Naive thymus-derived CD8-positive, alpha-beta T cell (primary cell): ENCODE results near the gene VCL. TPM values are rescaled to one million over a fixed set of nuclear protein-coding genes. Genes with fewer than 3 reads are reported as not detected.
"Not testable (repeated sequence)": the region's sequence is repeated elsewhere in the genome, so short reads cannot be mapped to it uniquely, and the experiment has no call there.

Experiments used
- ATAC-seq, 2 donors: fragments of 150-1000 bp; cut with Tn5 transposase in 1 of 2; sonication (Bioruptor Pico), chemical (Tn5 transposase) in 1 of 2; 1 replicate in 1 of 2; 2 replicates in 1 of 2; pipeline ENCODE4 v1.10.0; 2021; ENCODE audit warnings: mild to moderate bottlenecking in 2 of 2, moderate library complexity in 2 of 2
- POLR2A ChIA-PET: fragments of 350-600 bp; sonication (Branson Sonifier 250); formaldehyde crosslinking; loops from one replicate; lab custom pipeline; 2021; ENCODE audit warnings: antibody characterized with exemption; lab: Charles Lee
- DNase-seq, 10 donors: peaks; one replicate each; pipeline versions ENCODE4 v3.0.0 to v3.0.0-alpha.2; 2020 to 2022
- H3K27ac Mint-ChIP-seq, 10 donors: one replicate each; pipeline ENCODE4 v1.8.0; 2020 to 2022; ENCODE audit warnings: mild to moderate bottlenecking in 10 of 10, mixed read lengths in 10 of 10, moderate library complexity in 4 of 10, inconsistent platforms in 1 of 10
- H3K27me3 Mint-ChIP-seq, 5 donors: one replicate each; pipeline ENCODE4 v1.8.0; 2021 to 2022; ENCODE audit warnings: mixed read lengths in 5 of 5
- H3K36me3 Mint-ChIP-seq, 3 donors: one replicate each; pipeline ENCODE4 v1.8.0; 2020 to 2022; ENCODE audit warnings: mixed read lengths in 3 of 3, mild to moderate bottlenecking in 2 of 3, inconsistent platforms in 1 of 3
- H3K4me1 Mint-ChIP-seq, 4 donors: one replicate each; pipeline ENCODE4 v1.8.0; 2021 to 2022; ENCODE audit warnings: mixed read lengths in 4 of 4
- H3K4me3 Mint-ChIP-seq, 10 donors: one replicate each; pipeline ENCODE4 v1.8.0; 2020 to 2022; ENCODE audit warnings: mild to moderate bottlenecking in 10 of 10, mixed read lengths in 10 of 10, moderate library complexity in 6 of 10, inconsistent platforms in 1 of 10
- H3K9me3 Mint-ChIP-seq, 9 donors: one replicate each; pipeline ENCODE4 v1.8.0; 2020 to 2022; ENCODE audit warnings: mixed read lengths in 9 of 9, mild to moderate bottlenecking in 3 of 9, inconsistent platforms in 1 of 9, moderate library complexity in 1 of 9
- polyA plus RNA-seq, 3 donors: library from polyadenylated mRNA; unstranded; fragments of 300-500 nt; fragmentation: Illumina TruSeq; gene quantifications; one replicate each; pipeline ENCODE4 v1.2.3, GENCODE V29; 2021
- total RNA-seq, 8 experiments: library from RNA in 2 of 8; stranded (reverse) in 2 of 8; gene quantifications; one replicate each; pipeline ENCODE4 v1.2.3 and lab custom pipeline; 2021 to 2026

VCL gene
- total and polyA plus RNA-seq, 5 experiments from 2014 or later: 5.0 to 21.2 (median 7.8) TPM

DNA sequence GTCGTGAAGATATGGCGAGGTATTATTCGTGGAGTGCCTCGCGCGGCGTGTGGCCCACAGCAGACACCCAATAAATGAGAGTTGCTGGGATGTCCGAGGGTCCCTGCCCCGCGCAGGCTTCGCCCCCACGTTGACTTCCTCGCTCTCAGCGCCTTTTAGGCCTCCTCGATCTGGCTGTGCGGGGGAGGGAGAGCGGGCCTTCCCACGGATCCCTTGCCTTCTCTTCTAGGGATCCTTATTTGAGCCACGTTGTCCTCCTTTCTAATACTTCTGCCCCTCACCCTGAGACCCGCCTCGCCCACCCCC is 660 bp downstream of the VCL start:
- peak overlapping the region; percentile 84 to 100 (median 92) for H3K4me3 Mint-ChIP-seq
- no peaks in the 10 kb centered on the region for H3K36me3 Mint-ChIP-seq
- H3K27ac Mint-ChIP-seq: peak overlapping the region; percentile 38 to 94 (median 88)
- DNase-seq: peak in 1 of 10 donors; percentile 5
- ATAC-seq: no peak
- H3K4me1 Mint-ChIP-seq: peaks cover 14 to 57% (median 31%) of the 10 kb centered on the region in 4 donors
- H3K27me3 Mint-ChIP-seq: no peaks in the 10 kb centered on the region
- H3K9me3 Mint-ChIP-seq: no peaks in the 10 kb centered on the region
- POLR2A ChIA-PET: interaction anchor here (1.4 kb wide), 1 partner anchor 217 kb away, joined by 4 read pairs; the partner anchor contains the start of gene CHCHD1

DNA sequence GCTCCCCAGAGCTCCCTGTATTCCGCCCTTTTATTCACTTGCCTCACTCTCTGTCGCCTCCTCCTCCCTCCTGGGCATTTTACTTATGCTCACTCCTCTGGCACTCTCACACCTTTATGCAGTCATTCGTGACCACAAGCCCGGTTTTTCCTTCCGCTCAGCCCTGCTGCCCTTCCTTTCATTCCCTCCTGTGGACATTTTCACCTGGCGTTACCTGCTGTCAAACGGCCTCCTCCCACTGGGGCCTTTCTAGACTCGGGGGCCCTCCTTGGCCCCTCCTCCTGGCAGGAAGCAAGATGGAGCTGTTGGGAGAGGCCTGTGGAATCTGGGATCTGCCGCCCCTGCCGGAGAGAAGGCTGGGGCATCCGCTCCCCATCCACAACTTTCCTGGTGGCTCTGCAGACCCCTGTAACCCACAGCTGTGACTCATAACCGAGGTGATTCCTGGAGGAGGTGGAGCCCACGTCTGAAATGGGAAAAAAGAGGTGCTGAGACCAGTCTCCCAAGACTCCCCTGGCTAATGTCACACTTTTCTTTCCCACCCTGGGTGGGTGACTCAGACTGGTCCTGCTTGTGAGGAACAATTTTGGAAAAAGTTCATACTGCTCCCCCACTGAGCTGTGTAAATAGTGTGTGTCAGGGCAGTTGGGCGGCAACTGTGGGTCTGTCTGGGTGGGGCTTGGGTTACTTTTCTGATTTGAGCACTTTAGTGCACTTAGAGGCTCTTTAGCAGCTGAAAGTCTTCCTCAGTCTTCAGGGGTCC is 1.2 kb downstream of the VCL start:
- H3K4me3 Mint-ChIP-seq: peak overlapping the region; percentile 84 to 100 (median 92)
- peaks cover 14 to 55% (median 30%) of the 10 kb centered on the region in 4 donors for H3K4me1 Mint-ChIP-seq
- DNase-seq (no peak), ATAC-seq (no peak)
- no peaks in the 10 kb centered on the region for H3K9me3 Mint-ChIP-seq
- POLR2A ChIA-PET: interaction anchor here (0.9 to 1.4 kb wide), 3 partner anchors 135 to 227 kb away, joined by 3 to 4 read pairs (median 3); partner anchors contain the start of gene CHCHD1
- peak overlapping the region; percentile 39 to 94 (median 88) for H3K27ac Mint-ChIP-seq
- no peaks in the 10 kb centered on the region for H3K36me3 Mint-ChIP-seq
- H3K27me3 Mint-ChIP-seq: no peaks in the 10 kb centered on the region

- Mint-ChIP-seq H3K4me1 (peaks cover 14 to 56% (median 30%) of the 10 kb centered on the region in 4 donors), H3K4me3 (peak overlapping the region; percentile 84 to 100 (median 92)), H3K27me3 (no peaks in the 10 kb centered on the region), H3K27ac (peak overlapping the region in 7 of 10 donors; percentile 39 to 93 (median 80)), H3K36me3 (no peaks in the 10 kb centered on the region), H3K9me3 (no peaks in the 10 kb centered on the region)
- DNase-seq (no peak), ATAC-seq (no peak)
- POLR2A ChIA-PET: interaction anchor here (0.9 to 1.4 kb wide), 4 partner anchors 21 to 228 kb away, joined by 3 to 6 read pairs (median 4); partner anchors contain the start of gene CHCHD1
These were observed 1.8 kb downstream of the VCL start for GRCh38 chr10:73999703-74000102.

DNA sequence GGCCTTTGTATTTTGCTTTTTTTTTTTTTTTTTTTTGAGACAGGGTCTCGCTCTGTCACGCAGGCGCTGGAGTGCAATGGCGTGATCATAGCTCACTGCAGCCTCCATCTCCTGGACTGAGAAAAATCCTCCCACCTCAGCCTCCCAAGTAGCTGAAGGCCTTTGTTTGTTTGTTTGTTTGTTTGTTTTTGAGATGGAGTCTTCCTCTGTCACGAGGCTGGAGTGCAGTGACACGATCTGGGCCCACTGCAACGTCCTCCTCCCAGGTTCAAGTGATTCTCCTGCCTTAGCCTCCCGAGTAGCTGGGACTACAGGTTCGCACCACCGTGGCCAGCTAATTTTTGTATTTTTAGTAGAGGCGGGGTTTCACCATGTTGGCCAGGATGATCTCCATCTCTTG is 2.3 kb downstream of the VCL start:
- not testable (repeated sequence) for H3K27me3 Mint-ChIP-seq
- POLR2A ChIA-PET: interaction anchor here (0.9 to 1.4 kb wide), 5 partner anchors 8 to 228 kb away, joined by 3 to 6 read pairs (median 3); partner anchors contain the start of gene CHCHD1

GRCh38 chr10:74000892-74001669 is 3.2 kb downstream of the VCL start:
- no peaks in the 10 kb centered on the region for H3K27me3 Mint-ChIP-seq
- no peaks in the 10 kb centered on the region for H3K36me3 Mint-ChIP-seq
- H3K4me3 Mint-ChIP-seq: peak overlapping the region in 1 of 10 donors; percentile 13

More for the DNA sequence above, 2.3 kb downstream of the VCL start:
- not testable (repeated sequence) for ATAC-seq, DNase-seq, H3K9me3 Mint-ChIP-seq, H3K36me3 Mint-ChIP-seq
- Mint-ChIP-seq H3K27ac (peak overlapping the region in 1 of 10 donors; percentile 80), H3K4me3 (peak overlapping the region in 2 of 10 donors; percentile 8 to 13), H3K4me1 (peaks cover 14 to 55% (median 31%) of the 10 kb centered on the region in 4 donors)

DNA sequence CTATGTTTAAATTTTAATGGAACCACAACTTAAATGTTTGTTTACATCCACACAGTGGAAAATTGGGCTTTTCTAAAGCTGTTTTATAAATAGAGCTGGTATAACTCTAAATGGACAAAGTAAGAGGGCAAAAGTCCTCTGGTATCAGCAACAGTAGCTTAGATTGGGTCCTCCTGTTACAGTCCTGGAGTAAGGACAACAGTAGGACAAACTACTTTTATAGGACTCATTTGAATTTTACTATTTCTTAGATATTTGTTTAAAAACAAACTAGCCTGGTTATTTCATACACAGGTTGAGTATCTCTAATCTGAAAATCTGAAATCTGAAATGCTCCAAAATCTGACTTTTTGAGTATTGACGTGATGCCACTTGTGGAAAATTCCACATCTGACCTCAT is 8.4 kb downstream of the VCL start:
- H3K27ac Mint-ChIP-seq: no peak overlapping the region
- POLR2A ChIA-PET: no interaction called here
- DNase-seq (no peak), ATAC-seq (no peak)
- H3K36me3 Mint-ChIP-seq: no peaks in the 10 kb centered on the region
- H3K4me3 Mint-ChIP-seq: no peak overlapping the region
- H3K27me3 Mint-ChIP-seq: no peaks in the 10 kb centered on the region
- peaks cover 1 to 49% (median 20%) of the 10 kb centered on the region in 4 donors for H3K4me1 Mint-ChIP-seq
- H3K9me3 Mint-ChIP-seq: no peaks in the 10 kb centered on the region

More at GRCh38 chr10:74000892-74001669, 3.2 kb downstream of the VCL start:
- H3K27ac Mint-ChIP-seq: peak overlapping the region in 1 of 10 donors; percentile 22
- ATAC-seq (no peak), DNase-seq (no peak)
- H3K9me3 Mint-ChIP-seq: no peaks in the 10 kb centered on the region
- POLR2A ChIA-PET: interaction anchor here (1.0 to 1.2 kb wide), 2 partner anchors 9 to 22 kb away, joined by 3 to 6 read pairs; no protein-coding TSS in a partner anchor
- peaks cover 14 to 55% (median 31%) of the 10 kb centered on the region in 4 donors for H3K4me1 Mint-ChIP-seq

DNA sequence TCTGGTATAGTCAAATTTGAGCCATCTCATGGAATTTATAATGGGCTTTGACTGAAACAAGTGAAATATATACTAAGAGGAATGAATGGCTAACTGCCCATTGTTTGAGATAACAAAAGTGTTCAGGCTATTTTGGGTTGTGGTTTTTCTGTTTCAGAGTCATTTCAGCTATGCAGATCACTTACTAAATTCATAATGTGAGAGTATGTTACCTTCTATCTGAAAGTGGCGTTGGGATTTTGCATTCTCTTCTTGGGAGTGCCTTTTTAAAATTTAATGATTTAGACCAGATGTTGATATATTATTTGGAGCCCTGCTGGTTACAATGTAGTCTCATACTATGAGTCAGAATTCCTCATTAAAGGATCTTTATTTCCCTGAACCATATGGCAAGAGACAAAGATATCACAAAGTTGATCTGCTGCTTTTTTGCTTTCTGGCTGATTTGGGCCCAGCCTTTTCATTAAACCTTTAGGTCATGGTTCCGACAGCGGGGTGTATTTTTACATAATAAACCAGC is 10.4 kb downstream of the VCL start:
- DNase-seq: no peak
- H3K27me3 Mint-ChIP-seq: no peaks in the 10 kb centered on the region
- POLR2A ChIA-PET: interaction anchor here (0.8 kb wide), 1 partner anchor 447 kb away, joined by 3 read pairs; no protein-coding TSS in a partner anchor
- no peaks in the 10 kb centered on the region for H3K9me3 Mint-ChIP-seq
- no peak for ATAC-seq
- no peak overlapping the region for H3K27ac Mint-ChIP-seq
- H3K4me1 Mint-ChIP-seq: peaks cover 3 to 59% (median 37%) of the 10 kb centered on the region in 4 donors
- no peaks in the 10 kb centered on the region for H3K36me3 Mint-ChIP-seq
- no peak overlapping the region for H3K4me3 Mint-ChIP-seq

GRCh38 chr10:74011017-74011416 is 13.1 kb downstream of the VCL start:
- H3K27ac Mint-ChIP-seq: peak overlapping the region in 6 of 10 donors; percentile 40 to 68 (median 52)
- H3K36me3 Mint-ChIP-seq: no peaks in the 10 kb centered on the region
- peaks cover 3 to 57% (median 35%) of the 10 kb centered on the region in 4 donors for H3K4me1 Mint-ChIP-seq
- ATAC-seq (no peak), DNase-seq (no peak)
- POLR2A ChIA-PET: interaction anchor here (1.0 kb wide), 1 partner anchor 19 kb away, joined by 4 read pairs; no protein-coding TSS in a partner anchor
- H3K4me3 Mint-ChIP-seq: peak overlapping the region in 6 of 10 donors; percentile 45 to 60 (median 52)
- no peaks in the 10 kb centered on the region for H3K9me3 Mint-ChIP-seq
- H3K27me3 Mint-ChIP-seq: no peaks in the 10 kb centered on the region

DNA sequence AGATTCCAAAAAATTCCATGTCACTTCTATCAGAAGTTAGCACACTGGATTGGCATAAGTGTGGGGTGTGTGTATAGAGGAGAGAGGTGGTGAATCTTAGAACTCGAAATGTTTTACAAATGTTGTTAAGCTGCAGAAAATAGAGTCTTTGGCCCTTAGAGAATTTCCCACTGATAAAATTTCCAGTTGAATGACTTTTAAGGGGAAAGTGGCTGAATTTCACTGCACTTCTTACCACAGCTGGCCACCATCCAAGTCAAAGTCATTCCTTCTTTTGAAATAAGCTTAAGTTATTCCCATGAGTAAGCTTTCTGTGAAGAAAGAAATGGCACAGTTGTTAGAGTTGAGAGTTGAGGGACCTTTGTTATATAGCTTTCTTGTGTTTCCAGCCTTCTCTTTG is 13.9 kb downstream of the VCL start:
- DNase-seq: no peak
- H3K4me3 Mint-ChIP-seq: peak overlapping the region in 3 of 10 donors; percentile 9 to 46 (median 45)
- no peaks in the 10 kb centered on the region for H3K36me3 Mint-ChIP-seq
- POLR2A ChIA-PET: interaction anchor here (0.9 to 1.0 kb wide), 2 partner anchors 19 to 20 kb away, joined by 3 to 4 read pairs; no protein-coding TSS in a partner anchor
- peak overlapping the region in 4 of 10 donors; percentile 10 to 44 (median 38) for H3K27ac Mint-ChIP-seq
- no peaks in the 10 kb centered on the region for H3K27me3 Mint-ChIP-seq
- ATAC-seq: no peak
- H3K4me1 Mint-ChIP-seq: peaks cover 3 to 57% (median 35%) of the 10 kb centered on the region in 4 donors
- no peaks in the 10 kb centered on the region for H3K9me3 Mint-ChIP-seq

GRCh38 chr10:74012480-74012879 is 14.6 kb downstream of the VCL start:
- H3K36me3 Mint-ChIP-seq: no peaks in the 10 kb centered on the region
- no peak for ATAC-seq
- no peak overlapping the region for H3K4me3 Mint-ChIP-seq
- no peaks in the 10 kb centered on the region for H3K9me3 Mint-ChIP-seq
- peaks cover 3 to 54% (median 35%) of the 10 kb centered on the region in 4 donors for H3K4me1 Mint-ChIP-seq
- H3K27ac Mint-ChIP-seq: peak overlapping the region in 1 of 10 donors; percentile 3
- POLR2A ChIA-PET: interaction anchor here (0.9 kb wide), 1 partner anchor 19 kb away, joined by 3 read pairs; no protein-coding TSS in a partner anchor
- H3K27me3 Mint-ChIP-seq: no peaks in the 10 kb centered on the region
- no peak for DNase-seq

- no peaks in the 10 kb centered on the region for H3K27me3 Mint-ChIP-seq
- POLR2A ChIA-PET: no interaction called here
- peaks cover 3 to 54% (median 35%) of the 10 kb centered on the region in 4 donors for H3K4me1 Mint-ChIP-seq
- ATAC-seq: no peak
- DNase-seq: no peak
- H3K4me3 Mint-ChIP-seq: no peak overlapping the region
- no peak overlapping the region for H3K27ac Mint-ChIP-seq
- no peaks in the 10 kb centered on the region for H3K9me3 Mint-ChIP-seq
- H3K36me3 Mint-ChIP-seq: no peaks in the 10 kb centered on the region
These were observed 15.1 kb downstream of the VCL start for GRCh38 chr10:74013004-74013403.

- H3K4me3 Mint-ChIP-seq, H3K27me3 Mint-ChIP-seq, ATAC-seq, H3K27ac Mint-ChIP-seq, POLR2A ChIA-PET, DNase-seq, H3K36me3 Mint-ChIP-seq, H3K9me3 Mint-ChIP-seq: not testable (repeated sequence)
- H3K4me1 Mint-ChIP-seq: peaks cover 3 to 43% (median 33%) of the 10 kb centered on the region in 4 donors
These were observed 16.7 kb downstream of the VCL start for GRCh38 chr10:74014574-74014973.
